GM12873 (cell line): ENCODE data around the gene FNDC3B.

ENCODE experiments used
- TF ChIP-seq, protein P1 (sequence below): IDR thresholded peaks from 2 replicates; pipeline ENCODE4 v1.5.1; 2012; ENCODE audit warnings: low read depth, mild to moderate bottlenecking, moderate library complexity, low read length, control low read depth; ENCODE audit not compliant: insufficient read depth; ENCODE audit errors: missing control alignments

Gene FNDC3B

GRCh38 chr3:172023915-172024314 is 15.5 kb upstream of the FNDC3B start:
- TF ChIP-seq, protein P1, sequence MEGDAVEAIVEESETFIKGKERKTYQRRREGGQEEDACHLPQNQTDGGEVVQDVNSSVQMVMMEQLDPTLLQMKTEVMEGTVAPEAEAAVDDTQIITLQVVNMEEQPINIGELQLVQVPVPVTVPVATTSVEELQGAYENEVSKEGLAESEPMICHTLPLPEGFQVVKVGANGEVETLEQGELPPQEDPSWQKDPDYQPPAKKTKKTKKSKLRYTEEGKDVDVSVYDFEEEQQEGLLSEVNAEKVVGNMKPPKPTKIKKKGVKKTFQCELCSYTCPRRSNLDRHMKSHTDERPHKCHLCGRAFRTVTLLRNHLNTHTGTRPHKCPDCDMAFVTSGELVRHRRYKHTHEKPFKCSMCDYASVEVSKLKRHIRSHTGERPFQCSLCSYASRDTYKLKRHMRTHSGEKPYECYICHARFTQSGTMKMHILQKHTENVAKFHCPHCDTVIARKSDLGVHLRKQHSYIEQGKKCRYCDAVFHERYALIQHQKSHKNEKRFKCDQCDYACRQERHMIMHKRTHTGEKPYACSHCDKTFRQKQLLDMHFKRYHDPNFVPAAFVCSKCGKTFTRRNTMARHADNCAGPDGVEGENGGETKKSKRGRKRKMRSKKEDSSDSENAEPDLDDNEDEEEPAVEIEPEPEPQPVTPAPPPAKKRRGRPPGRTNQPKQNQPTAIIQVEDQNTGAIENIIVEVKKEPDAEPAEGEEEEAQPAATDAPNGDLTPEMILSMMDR = no peak

GRCh38 chr3:172024679-172025078 is 14.7 kb upstream of the FNDC3B start:
- TF ChIP-seq, protein P1 = no peak

GRCh38 chr3:172029425-172030098 is 9.8 kb upstream of the FNDC3B start:
- TF ChIP-seq, protein P1 = no peak

DNA sequence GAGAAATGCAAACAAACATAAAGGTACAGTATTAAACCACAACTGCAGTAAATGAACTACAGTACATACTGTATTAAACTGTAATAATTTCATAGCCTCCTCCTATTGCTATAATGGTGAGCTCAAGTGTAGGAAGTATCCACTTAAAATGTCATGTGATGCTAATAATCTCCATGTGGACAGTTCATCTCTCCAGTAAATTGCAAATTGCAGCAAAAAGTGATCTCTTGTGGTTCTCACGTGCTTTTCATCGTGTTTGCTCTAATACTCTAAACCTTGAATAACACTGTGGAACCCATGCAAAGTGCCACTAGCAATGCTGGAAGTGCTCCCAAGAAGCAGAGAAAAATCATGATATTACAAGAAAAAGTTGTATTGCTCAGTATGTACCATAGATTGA is 9.2 kb upstream of the FNDC3B start:
- TF ChIP-seq, protein P1 = no peak

- TF ChIP-seq, protein P1 = no peak
Observed at GRCh38 chr3:172031996-172032395, 7.4 kb upstream of the FNDC3B start.

DNA sequence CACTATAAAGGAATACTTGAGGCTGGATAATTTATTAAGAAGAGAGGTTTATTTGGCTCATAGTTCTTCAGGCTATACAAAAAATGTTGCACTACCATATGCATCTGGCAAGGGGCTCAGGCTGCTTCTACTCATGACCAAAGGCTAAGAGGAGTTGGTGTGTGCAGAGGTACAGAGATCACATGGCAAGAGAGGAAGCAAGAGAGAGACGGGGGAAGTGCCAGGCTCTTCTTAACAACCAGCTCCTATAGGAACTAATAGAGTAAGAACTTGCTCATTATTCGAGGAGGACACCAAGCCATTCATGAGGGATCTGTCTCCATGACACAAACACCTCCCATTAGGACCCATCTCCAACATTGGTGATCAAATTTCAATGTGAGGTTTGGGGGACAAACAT is 6.0 kb upstream of the FNDC3B start:
- TF ChIP-seq, protein P1 = no peak

- TF ChIP-seq, protein P1 = peak; percentile 48
Observed at GRCh38 chr3:172034786-172035685, 4.3 kb upstream of the FNDC3B start.
